HG03575 (cell line): ENCODE data around the gene IP6K1.

Source experiments
- ATAC-seq: cut with Tn5 transposase; IDR thresholded peaks from one replicate; pipeline ENCODE4 v1.9.1; 2021; ENCODE audit not compliant: unreplicated experiment, insufficient number of reproducible peaks, low FRiP score; ENCODE audit errors: extremely low read depth

Gene IP6K1

GRCh38 chr3:49732597-49732996, 53.7 kb downstream of the IP6K1 start:
- ATAC-seq: no peak

- ATAC-seq: no peak
These were observed 56.3 kb downstream of the IP6K1 start for GRCh38 chr3:49729966-49730609.

GRCh38 chr3:49727924-49728361, 58.4 kb downstream of the IP6K1 start:
- no peak for ATAC-seq

- ATAC-seq: no peak
These were observed 59.0 kb downstream of the IP6K1 start for GRCh38 chr3:49727154-49727923.

- no peak for ATAC-seq
These were observed 60.2 kb downstream of the IP6K1 start for GRCh38 chr3:49725906-49726681.

- no peak for ATAC-seq
These were observed 61.8 kb downstream of the IP6K1 start for GRCh38 chr3:49724586-49724985.

- no peak for ATAC-seq
These were observed 62.5 kb downstream of the IP6K1 start, which contains the start of gene GMPPB for GRCh38 chr3:49723628-49724551. GMPPB (minus strand) TSS chr3:49723951; CDS start chr3:49723726, 225 bp downstream.

GRCh38 chr3:49723296-49723627, 63.1 kb downstream of the IP6K1 start:
- ATAC-seq: no peak

- ATAC-seq: no peak
These were observed 63.4 kb downstream of the IP6K1 start for GRCh38 chr3:49722896-49723295.

- ATAC-seq: no peak
These were observed 64.2 kb downstream of the IP6K1 start for GRCh38 chr3:49721896-49722781.

- ATAC-seq: no peak
These were observed 64.8 kb downstream of the IP6K1 start for GRCh38 chr3:49721596-49721895.

- no peak for ATAC-seq
These were observed 65.3 kb downstream of the IP6K1 start for GRCh38 chr3:49720855-49721595.

GRCh38 chr3:49719214-49719884, 67.0 kb downstream of the IP6K1 start, which contains the start of gene AMIGO3:
AMIGO3 (minus strand) TSS chr3:49719684; CDS start chr3:49719465, 219 bp downstream.
- no peak for ATAC-seq

- ATAC-seq: no peak
These were observed 67.5 kb downstream of the IP6K1 start for GRCh38 chr3:49718858-49719213.

GRCh38 chr3:49717959-49718857, 68.1 kb downstream of the IP6K1 start:
- no peak for ATAC-seq
